ENCODE results near the gene XKRX.

Gene XKRX

GRCh38 chrX:100904433-100904832, 24.3 kb downstream of the XKRX start:
- H3K9ac ChIP-seq (ENCODE audit: low read depth in 1 of 2, low read length in 2 of 2), result no peak overlapping the region
- no peaks in the 10 kb centered on the region for H3K4me1 ChIP-seq (ENCODE audit: control insufficient read depth in 2 of 2, insufficient read depth in 2 of 2, low read length in 2 of 2)

GRCh38 chrX:100895365-100896075, 33.2 kb downstream of the XKRX start:
- Histone ChIP-seq H3K36me3 (ENCODE audit: control insufficient read depth in 2 of 2, insufficient read depth in 2 of 2, low read length in 2 of 2) (no peaks in the 10 kb centered on the region), H3K9ac (ENCODE audit: low read depth in 1 of 2, low read length in 2 of 2) (no peak overlapping the region), H3K9me3 (ENCODE audit: control insufficient read depth in 2 of 2, low read length in 2 of 2) (no peaks in the 10 kb centered on the region), H3K27ac (ENCODE audit: low read depth in 2 of 2, low read length in 2 of 2) (no peak overlapping the region), H3K4me1 (ENCODE audit: control insufficient read depth in 2 of 2, insufficient read depth in 2 of 2, low read length in 2 of 2) (no peaks in the 10 kb centered on the region), H3K4me3 (ENCODE audit: low read length in 2 of 2) (no peak overlapping the region), H3K27me3 (ENCODE audit: control insufficient read depth in 2 of 2, insufficient read depth in 2 of 2, low read length in 2 of 2) (no peaks in the 10 kb centered on the region)

More at GRCh38 chrX:100904433-100904832, 24.3 kb downstream of the XKRX start:
- Histone ChIP-seq H3K27ac (ENCODE audit: low read depth in 2 of 2, low read length in 2 of 2) (no peak overlapping the region), H3K27me3 (ENCODE audit: control insufficient read depth in 2 of 2, insufficient read depth in 2 of 2, low read length in 2 of 2) (no peaks in the 10 kb centered on the region), H3K4me3 (ENCODE audit: low read length in 2 of 2) (no peak overlapping the region), H3K9me3 (ENCODE audit: control insufficient read depth in 2 of 2, low read length in 2 of 2) (no peaks in the 10 kb centered on the region), H3K36me3 (ENCODE audit: control insufficient read depth in 2 of 2, insufficient read depth in 2 of 2, low read length in 2 of 2) (no peaks in the 10 kb centered on the region)

GRCh38 chrX:100883654-100884053, 45.1 kb downstream of the XKRX start:
- Histone ChIP-seq H3K4me1 (ENCODE audit: control insufficient read depth in 2 of 2, insufficient read depth in 2 of 2, low read length in 2 of 2) (peaks cover 0 to 4% of the 10 kb centered on the region in 2 donors), H3K9me3 (ENCODE audit: control insufficient read depth in 2 of 2, low read length in 2 of 2) (no peaks in the 10 kb centered on the region), H3K27me3 (ENCODE audit: control insufficient read depth in 2 of 2, insufficient read depth in 2 of 2, low read length in 2 of 2) (no peaks in the 10 kb centered on the region), H3K9ac (ENCODE audit: low read depth in 1 of 2, low read length in 2 of 2) (no peak overlapping the region), H3K27ac (ENCODE audit: low read depth in 2 of 2, low read length in 2 of 2) (peak overlapping the region in 1 of 2 donors; percentile 44), H3K36me3 (ENCODE audit: control insufficient read depth in 2 of 2, insufficient read depth in 2 of 2, low read length in 2 of 2) (no peaks in the 10 kb centered on the region), H3K4me3 (ENCODE audit: low read length in 2 of 2) (no peak overlapping the region)

GRCh38 chrX:100880368-100880767, 48.3 kb downstream of the XKRX start:
- no peaks in the 10 kb centered on the region for H3K27me3 ChIP-seq (ENCODE audit: control insufficient read depth in 2 of 2, insufficient read depth in 2 of 2, low read length in 2 of 2)
- H3K4me3 ChIP-seq (ENCODE audit: low read length in 2 of 2), result no peak overlapping the region
- no peaks in the 10 kb centered on the region for H3K36me3 ChIP-seq (ENCODE audit: control insufficient read depth in 2 of 2, insufficient read depth in 2 of 2, low read length in 2 of 2)
- H3K9me3 ChIP-seq (ENCODE audit: control insufficient read depth in 2 of 2, low read length in 2 of 2), result no peaks in the 10 kb centered on the region
- H3K4me1 ChIP-seq (ENCODE audit: control insufficient read depth in 2 of 2, insufficient read depth in 2 of 2, low read length in 2 of 2), result peaks cover 0 to 2% of the 10 kb centered on the region in 2 donors
- H3K9ac ChIP-seq (ENCODE audit: low read depth in 1 of 2, low read length in 2 of 2), result no peak overlapping the region
- H3K27ac ChIP-seq (ENCODE audit: low read depth in 2 of 2, low read length in 2 of 2), result peak overlapping the region in 1 of 2 donors; percentile 4

- peak within 1 kb of the TSS; percentile 43 to 73 for H3K27ac ChIP-seq (ENCODE audit: low read depth in 2 of 2, low read length in 2 of 2)
- no peaks in the 10 kb centered on the region for H3K9me3 ChIP-seq (ENCODE audit: control insufficient read depth in 2 of 2, low read length in 2 of 2)
- peak within 1 kb of the TSS; percentile 28 to 44 for H3K9ac ChIP-seq (ENCODE audit: low read depth in 1 of 2, low read length in 2 of 2)
- H3K4me3 ChIP-seq (ENCODE audit: low read length in 2 of 2), result peak within 1 kb of the TSS; percentile 61 to 71
- H3K4me1 ChIP-seq (ENCODE audit: control insufficient read depth in 2 of 2, insufficient read depth in 2 of 2, low read length in 2 of 2), result no peaks in the 10 kb centered on the region
- no peaks in the 10 kb centered on the region for H3K36me3 ChIP-seq (ENCODE audit: control insufficient read depth in 2 of 2, insufficient read depth in 2 of 2, low read length in 2 of 2)
- no peaks in the 10 kb centered on the region for H3K27me3 ChIP-seq (ENCODE audit: control insufficient read depth in 2 of 2, insufficient read depth in 2 of 2, low read length in 2 of 2)
Measured at GRCh38 chrX:100874325-100874724, 54.4 kb downstream of the XKRX start, which contains the start of gene NOX1. TSS of gene NOX1 (minus strand) at chrX:100874359. CDS start at chrX:100874139, 220 bp downstream.

GRCh38 chrX:100871594-100872560, 56.8 kb downstream of the XKRX start:
- H3K4me1 ChIP-seq (ENCODE audit: control insufficient read depth in 2 of 2, insufficient read depth in 2 of 2, low read length in 2 of 2), result no peaks in the 10 kb centered on the region
- H3K4me3 ChIP-seq (ENCODE audit: low read length in 2 of 2), result peak overlapping the region; percentile 40 to 71
- no peaks in the 10 kb centered on the region for H3K27me3 ChIP-seq (ENCODE audit: control insufficient read depth in 2 of 2, insufficient read depth in 2 of 2, low read length in 2 of 2)
- no peaks in the 10 kb centered on the region for H3K36me3 ChIP-seq (ENCODE audit: control insufficient read depth in 2 of 2, insufficient read depth in 2 of 2, low read length in 2 of 2)
- peak overlapping the region in 1 of 2 donors; percentile 3 for H3K9ac ChIP-seq (ENCODE audit: low read depth in 1 of 2, low read length in 2 of 2)
- H3K27ac ChIP-seq (ENCODE audit: low read depth in 2 of 2, low read length in 2 of 2), result peak overlapping the region in 1 of 2 donors; percentile 17
- H3K9me3 ChIP-seq (ENCODE audit: control insufficient read depth in 2 of 2, low read length in 2 of 2), result no peaks in the 10 kb centered on the region

- no peaks in the 10 kb centered on the region for H3K27me3 ChIP-seq (ENCODE audit: control insufficient read depth in 2 of 2, insufficient read depth in 2 of 2, low read length in 2 of 2)
- no peak overlapping the region for H3K4me3 ChIP-seq (ENCODE audit: low read length in 2 of 2)
- H3K9ac ChIP-seq (ENCODE audit: low read depth in 1 of 2, low read length in 2 of 2), result no peak overlapping the region
- no peaks in the 10 kb centered on the region for H3K36me3 ChIP-seq (ENCODE audit: control insufficient read depth in 2 of 2, insufficient read depth in 2 of 2, low read length in 2 of 2)
- H3K27ac ChIP-seq (ENCODE audit: low read depth in 2 of 2, low read length in 2 of 2), result no peak overlapping the region
- H3K4me1 ChIP-seq (ENCODE audit: control insufficient read depth in 2 of 2, insufficient read depth in 2 of 2, low read length in 2 of 2), result no peaks in the 10 kb centered on the region
- H3K9me3 ChIP-seq (ENCODE audit: control insufficient read depth in 2 of 2, low read length in 2 of 2), result no peaks in the 10 kb centered on the region
Measured at GRCh38 chrX:100870527-100870926, 58.2 kb downstream of the XKRX start.

GRCh38 chrX:100868273-100868672, 60.4 kb downstream of the XKRX start:
- H3K9me3 ChIP-seq (ENCODE audit: control insufficient read depth in 2 of 2, low read length in 2 of 2), result no peaks in the 10 kb centered on the region
- no peak overlapping the region for H3K27ac ChIP-seq (ENCODE audit: low read depth in 2 of 2, low read length in 2 of 2)
- H3K9ac ChIP-seq (ENCODE audit: low read depth in 1 of 2, low read length in 2 of 2), result no peak overlapping the region
- no peak overlapping the region for H3K4me3 ChIP-seq (ENCODE audit: low read length in 2 of 2)
- no peaks in the 10 kb centered on the region for H3K27me3 ChIP-seq (ENCODE audit: control insufficient read depth in 2 of 2, insufficient read depth in 2 of 2, low read length in 2 of 2)
- H3K36me3 ChIP-seq (ENCODE audit: control insufficient read depth in 2 of 2, insufficient read depth in 2 of 2, low read length in 2 of 2), result peaks cover 0 to 3% of the 10 kb centered on the region in 2 donors
- no peaks in the 10 kb centered on the region for H3K4me1 ChIP-seq (ENCODE audit: control insufficient read depth in 2 of 2, insufficient read depth in 2 of 2, low read length in 2 of 2)

- H3K4me1 ChIP-seq (ENCODE audit: control insufficient read depth in 2 of 2, insufficient read depth in 2 of 2, low read length in 2 of 2), result no peaks in the 10 kb centered on the region
- H3K27ac ChIP-seq (ENCODE audit: low read depth in 2 of 2, low read length in 2 of 2), result no peak overlapping the region
- H3K4me3 ChIP-seq (ENCODE audit: low read length in 2 of 2), result no peak overlapping the region
- peaks cover 0 to 12% of the 10 kb centered on the region in 2 donors for H3K36me3 ChIP-seq (ENCODE audit: control insufficient read depth in 2 of 2, insufficient read depth in 2 of 2, low read length in 2 of 2)
- H3K9ac ChIP-seq (ENCODE audit: low read depth in 1 of 2, low read length in 2 of 2), result no peak overlapping the region
- H3K9me3 ChIP-seq (ENCODE audit: control insufficient read depth in 2 of 2, low read length in 2 of 2), result no peaks in the 10 kb centered on the region
- H3K27me3 ChIP-seq (ENCODE audit: control insufficient read depth in 2 of 2, insufficient read depth in 2 of 2, low read length in 2 of 2), result no peaks in the 10 kb centered on the region
Measured at GRCh38 chrX:100864657-100865391, 63.9 kb downstream of the XKRX start.

Data from mucosa of rectum (tissue), 2 donors.